SH-SY5Y (cell line): ENCODE results near the gene C4orf17.

Source experiments
- GATA2 ChIP-seq: IDR thresholded peaks from 2 replicates; pipeline ENCODE4 v1.6.1; 2011; ENCODE audit warnings: mild to moderate bottlenecking, low read depth, low read length
- GATA3 ChIP-seq: IDR thresholded peaks from 2 replicates; pipeline ENCODE4 v1.6.1; 2011; ENCODE audit warnings: low read depth, mild to moderate bottlenecking, low read length, moderate library complexity

C4orf17 gene

DNA sequence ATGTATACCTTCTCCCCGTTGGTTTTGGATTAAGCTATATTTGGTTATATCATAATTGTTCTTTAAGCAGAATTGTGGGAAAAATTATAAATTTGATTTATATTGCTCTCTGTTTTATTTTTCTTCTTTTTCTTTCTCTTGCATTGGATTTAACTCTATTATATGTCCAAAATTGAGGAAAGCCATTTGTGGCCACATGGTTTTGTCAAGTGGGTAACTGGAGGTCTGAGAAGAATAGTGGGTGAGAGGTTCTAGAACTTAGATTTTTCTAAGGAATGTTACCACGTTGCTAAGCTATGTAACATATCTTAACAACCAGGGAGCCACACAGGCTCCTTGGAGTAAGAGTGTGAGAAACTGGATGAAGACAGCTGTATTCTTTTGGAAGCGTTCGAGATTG lies at the start of gene C4orf17:
Gene C4orf17, plus strand, starts transcription at position 301 of the 400 bp plus-strand sequence. CDS start 2,061 bp downstream, outside the sequence.
- no peak for TF ChIP-seq GATA3
- no peak for TF ChIP-seq GATA2

DNA sequence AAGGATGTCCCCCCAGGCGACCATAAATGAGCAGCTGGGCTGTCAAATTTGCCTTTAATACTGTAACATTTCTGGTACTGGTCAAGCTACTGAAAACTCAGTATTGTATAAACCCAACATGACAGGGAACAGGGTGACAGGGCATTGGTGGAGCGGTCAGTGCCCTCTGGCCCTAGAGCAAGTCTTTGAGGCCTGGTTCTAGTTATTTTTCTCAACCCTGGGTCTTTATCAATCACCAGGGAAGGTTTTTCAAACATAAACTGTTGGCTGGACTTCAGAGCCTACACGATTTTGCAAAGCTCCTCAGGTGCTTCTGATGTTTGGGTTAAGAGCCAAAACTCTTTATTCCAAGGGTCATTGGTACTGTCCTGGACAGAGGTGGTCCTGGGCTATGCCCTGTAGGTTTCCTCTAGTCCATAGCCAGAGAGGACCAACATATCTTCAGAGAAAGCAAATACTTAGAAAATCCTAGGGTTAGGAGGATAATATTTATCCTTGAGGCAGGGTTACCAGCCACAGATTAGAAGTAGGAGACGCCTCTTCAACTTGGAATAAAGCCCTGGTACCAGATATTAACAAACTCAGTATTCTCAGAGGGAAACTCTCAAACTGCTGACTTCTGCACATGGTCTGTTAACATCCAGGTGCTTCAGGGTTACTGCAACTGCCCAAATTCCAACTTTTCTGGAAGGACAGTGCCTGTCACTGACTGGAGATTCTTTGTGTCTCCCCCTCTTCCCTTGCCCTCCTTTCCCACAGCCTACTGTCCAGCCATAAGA lies 49.0 kb upstream of the C4orf17 start:
- TF ChIP-seq GATA2 (no peak), GATA3 (no peak)

DNA sequence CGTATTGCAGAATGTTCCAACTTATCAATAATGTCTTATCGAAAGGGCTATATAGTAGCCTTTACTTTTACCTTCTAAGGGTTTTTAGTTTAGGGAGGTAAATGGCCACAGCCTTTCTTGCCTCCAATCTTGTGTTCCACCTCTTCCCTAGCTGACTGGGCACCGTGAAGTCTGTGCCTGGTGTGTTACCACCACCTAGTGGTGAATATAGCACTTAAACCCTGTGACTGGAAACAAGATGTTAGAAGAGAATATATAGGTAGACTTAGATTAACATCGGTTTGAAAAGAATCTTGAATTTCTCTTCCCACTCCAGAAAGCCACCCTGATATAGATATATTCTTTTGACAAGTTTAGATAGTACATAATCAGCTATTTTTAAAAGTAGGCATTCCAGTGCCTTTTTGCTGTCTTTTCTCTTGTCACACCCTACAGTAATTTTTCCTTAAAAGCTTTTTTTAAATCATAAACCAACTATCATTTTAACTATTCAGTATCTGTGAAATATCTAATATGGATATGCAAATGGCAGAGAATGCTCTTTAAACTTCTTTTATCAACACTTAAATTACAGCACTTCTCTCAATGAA lies 47.9 kb upstream of the C4orf17 start:
- TF ChIP-seq GATA3 (no peak), GATA2 (no peak)

DNA sequence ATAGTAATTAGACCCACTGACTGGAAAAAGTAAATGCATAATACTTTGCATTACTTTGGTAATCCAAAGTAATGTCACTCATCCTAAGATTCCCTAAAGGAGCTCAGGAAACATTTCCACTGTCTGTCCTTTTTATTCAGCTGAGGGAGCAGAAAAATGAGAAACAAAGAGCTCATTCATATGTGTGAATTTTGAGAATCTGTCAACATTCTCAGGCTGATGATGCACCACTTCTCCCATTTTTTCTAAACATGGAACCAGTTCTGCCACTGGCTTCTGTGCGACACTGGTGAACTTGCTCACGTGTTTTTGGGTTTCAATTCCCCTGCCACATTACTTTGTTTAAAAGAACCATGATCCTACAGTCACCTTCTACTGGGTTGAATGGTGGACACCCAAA lies 47.3 kb upstream of the C4orf17 start:
- TF ChIP-seq GATA3, result no peak
- no peak for TF ChIP-seq GATA2

DNA sequence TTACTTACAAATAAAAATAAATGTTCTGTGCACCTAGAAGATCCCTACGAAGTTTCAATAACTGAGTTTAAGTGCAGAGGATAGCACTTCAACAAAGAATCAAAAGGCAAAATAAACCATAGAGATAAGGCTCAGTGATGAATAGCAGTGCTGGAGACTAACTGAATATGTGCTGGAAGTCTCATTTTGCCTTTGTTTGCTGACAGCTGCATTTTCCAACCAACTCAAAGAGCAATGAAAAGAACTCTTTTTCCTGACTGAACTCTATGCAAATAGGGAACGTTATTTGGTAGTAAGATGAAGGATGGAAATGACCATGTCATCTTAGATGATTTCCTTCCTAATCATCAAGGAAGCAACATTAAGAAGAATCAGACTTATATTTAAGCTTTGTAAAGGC lies 42.9 kb upstream of the C4orf17 start:
- no peak for TF ChIP-seq GATA3
- TF ChIP-seq GATA2, result no peak

DNA sequence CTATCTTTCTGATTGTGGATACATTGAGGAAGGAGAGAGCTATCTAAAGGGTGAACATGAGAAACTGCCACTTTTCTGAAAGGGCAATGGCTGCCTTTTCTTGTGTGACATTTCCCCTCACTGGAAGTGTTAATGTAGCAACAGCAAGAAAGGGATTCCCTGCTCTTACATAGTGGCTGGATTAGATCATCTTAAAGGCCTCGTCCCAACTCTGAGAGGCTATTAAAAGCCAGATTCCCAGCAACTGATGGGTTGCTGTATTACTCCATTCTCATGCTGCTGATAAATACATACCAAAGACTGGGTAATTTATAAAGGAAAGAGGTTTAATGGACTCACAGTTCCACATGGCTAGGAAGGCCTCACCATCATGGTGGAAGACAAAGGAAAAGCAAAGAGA lies 41.9 kb upstream of the C4orf17 start:
- no peak for TF ChIP-seq GATA2

DNA sequence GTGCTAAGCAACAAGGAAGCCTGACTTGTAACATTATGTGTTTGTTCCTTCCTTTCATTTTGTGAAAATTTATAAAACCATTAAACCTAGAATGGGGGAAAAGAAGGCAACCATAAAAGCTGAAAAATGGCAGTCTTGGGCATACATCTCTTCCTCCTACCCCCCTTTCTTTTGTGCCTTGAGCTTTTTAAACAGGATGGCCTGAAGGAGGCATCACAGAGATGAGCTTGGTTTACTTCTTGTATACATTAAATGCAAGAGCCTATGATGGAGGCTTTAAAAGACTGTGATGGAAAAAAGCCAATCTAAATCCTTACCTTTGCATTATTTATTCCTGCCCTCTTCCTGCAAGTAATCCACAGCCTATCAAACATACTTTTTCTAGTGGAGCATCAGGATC lies 39.5 kb upstream of the C4orf17 start:
- TF ChIP-seq GATA2 (no peak), GATA3 (no peak)

DNA sequence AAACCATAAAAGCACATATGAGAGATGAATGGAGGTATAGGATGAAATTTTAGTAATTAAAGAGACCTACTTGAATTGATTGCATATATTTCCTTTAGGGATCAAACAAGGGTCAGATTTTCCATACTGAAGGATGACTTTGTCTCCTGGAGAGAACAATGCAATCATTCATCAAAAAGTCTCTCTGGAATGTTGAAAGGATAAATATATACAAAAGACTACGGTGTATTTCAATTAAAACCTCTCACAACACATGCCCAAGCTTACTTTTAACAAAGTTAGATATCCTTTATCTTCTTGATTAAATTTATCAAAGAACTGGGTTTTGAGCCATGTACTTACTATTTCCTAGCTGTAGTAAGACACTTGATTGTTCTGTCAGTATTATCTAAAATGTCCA lies 38.9 kb upstream of the C4orf17 start:
- no peak for TF ChIP-seq GATA3
- TF ChIP-seq GATA2, result no peak

DNA sequence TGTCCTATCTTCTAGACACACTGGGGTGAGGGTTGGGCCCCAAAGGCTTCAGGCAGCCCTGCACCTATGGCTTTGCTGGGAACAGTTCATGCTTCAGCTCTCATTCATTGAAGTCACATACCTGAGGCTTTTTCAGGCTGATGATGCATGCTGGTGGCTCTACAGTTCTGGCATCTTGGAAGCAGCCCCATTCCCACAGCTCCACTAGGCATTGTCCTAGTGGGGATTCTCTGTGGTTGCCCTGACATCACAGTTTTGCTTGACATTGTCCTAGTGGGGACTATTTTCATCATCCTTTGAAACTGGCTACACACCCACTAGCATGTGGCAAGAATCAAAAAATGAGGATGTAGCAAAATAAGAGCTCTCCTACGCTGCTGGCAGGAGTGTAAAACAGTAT lies 37.7 kb upstream of the C4orf17 start:
- TF ChIP-seq GATA3 (no peak), GATA2 (no peak)

DNA sequence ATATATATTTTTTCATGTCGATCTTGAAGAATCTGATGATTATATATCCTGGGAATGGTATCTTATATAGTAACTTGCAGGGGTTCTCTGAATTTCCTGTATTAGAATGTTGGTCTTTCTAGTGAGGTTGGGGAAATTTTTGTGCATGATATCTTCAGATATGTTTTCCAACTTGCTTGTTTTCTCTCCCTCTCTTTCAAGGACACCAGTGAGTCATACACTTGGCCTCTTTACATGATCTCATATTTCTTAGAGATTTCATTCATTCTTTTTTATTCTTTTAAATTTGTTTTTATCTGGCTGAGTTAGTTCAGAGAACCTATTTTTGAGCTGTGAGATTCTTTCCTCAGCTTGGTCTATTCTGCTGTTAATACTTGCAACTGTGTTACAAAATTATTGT lies 27.2 kb upstream of the C4orf17 start:
- TF ChIP-seq GATA3, result no peak
- no peak for TF ChIP-seq GATA2

DNA sequence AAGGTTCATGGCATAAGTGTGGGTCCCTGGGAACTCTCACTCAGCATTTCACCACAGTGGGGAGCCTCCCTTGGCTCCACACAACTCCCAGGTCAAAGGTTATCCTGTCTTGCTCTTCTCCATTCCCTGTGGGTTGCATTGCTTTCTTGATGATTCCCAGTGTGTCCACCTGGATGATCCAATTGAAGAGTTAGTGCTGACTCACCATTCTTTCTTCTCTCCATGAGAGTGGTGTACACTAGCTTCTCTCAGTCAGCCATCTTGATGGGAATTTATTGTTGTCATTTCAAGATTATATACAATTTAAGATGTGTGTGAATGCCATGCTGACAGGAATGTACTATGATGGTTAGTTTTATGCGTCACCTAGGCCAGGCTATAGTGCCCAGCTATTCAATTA lies 25.6 kb upstream of the C4orf17 start:
- TF ChIP-seq GATA3 (no peak), GATA2 (no peak)

DNA sequence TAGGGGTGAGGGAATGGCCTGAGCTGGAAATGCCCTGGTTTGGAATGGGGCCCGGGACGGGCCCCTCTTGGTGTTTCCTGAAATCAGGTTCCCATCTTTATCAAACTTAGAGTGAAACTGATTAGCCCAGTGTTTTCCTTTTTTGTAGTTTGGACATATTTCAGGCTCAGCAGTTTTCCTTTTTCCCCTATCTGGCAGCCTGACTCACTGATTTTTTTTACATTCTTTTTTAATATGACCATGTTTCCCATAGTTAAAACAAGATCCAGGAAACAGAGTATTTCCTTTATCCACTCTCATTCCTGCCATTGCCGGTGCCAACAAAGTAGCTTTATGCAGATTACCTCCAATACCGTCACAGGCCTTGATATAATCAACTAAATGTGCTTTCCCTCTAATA lies 20.5 kb upstream of the C4orf17 start:
- no peak for TF ChIP-seq GATA3
- no peak for TF ChIP-seq GATA2

DNA sequence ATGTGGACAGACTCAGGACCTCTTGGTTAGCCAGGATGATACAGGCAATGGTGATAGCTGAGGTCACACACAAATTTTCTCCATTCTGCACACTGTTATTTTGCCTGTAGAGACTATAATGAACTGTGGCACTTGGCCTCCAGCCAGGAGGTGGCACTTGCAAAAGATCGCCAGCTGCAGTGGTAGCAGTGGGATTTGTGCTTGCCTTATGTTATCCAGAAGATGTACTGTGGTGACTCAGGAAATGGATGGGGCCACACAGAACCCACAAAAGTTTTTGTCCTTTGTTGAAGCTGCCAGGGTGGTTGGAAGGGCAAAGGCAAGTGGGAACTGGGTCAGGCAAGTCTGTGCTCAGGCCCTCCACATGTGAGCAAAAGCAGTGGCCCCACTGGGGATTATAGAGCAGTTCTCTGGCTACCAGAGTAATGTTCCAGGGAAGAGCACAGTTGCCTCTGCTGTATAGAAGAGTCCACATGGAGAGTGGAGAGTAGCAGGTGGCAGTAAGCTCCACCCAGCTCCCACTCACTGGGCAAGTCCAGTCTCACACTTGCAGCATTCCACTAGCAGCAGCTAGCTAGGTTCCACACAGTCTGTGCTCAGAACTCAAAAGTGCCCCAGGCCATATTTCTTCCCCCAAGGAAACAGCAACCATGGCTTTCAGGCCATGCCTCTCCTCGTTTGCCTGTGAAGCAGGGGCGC lies 5.9 kb upstream of the C4orf17 start:
- TF ChIP-seq GATA2 (no peak), GATA3 (no peak)

DNA sequence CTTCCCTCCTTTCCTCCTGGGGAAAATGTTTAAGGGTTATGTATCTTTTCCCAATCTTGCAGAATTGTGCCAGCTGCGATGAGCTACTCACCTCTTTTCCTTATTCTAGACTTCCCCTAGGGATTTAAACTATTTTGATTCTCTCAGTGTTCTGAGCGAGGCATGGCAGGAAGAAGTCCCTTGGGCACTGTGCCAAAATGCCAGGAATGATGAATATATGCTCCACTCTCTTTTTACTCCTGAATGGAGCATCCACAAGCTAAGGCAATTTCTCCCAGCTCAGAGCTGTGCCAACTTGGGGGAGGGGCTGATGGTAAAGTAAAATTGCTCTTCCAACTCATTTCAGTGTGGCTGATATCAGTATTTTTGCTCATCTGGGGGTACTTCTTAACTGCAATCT lies 4.0 kb upstream of the C4orf17 start:
- no peak for TF ChIP-seq GATA2
- TF ChIP-seq GATA3, result no peak

DNA sequence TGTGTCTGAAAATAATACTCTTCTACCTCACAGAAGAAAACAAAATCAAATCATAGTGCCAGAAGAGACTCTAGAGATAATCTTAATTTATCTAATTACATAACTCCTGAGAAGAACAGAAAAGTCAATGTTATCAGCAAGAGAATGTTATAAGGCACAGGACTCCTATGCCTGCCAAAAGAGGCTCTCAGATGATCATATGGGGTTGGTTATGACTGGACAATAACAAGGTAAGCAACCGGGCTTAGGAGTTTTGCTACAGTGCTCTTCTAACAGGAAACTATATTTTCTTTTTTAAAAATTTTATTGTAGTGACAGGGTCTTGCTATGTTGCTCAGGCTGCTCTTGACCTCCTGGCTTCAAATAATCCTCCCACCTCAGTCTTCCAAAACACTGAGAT lies 3.5 kb upstream of the C4orf17 start:
- TF ChIP-seq GATA2 (no peak), GATA3 (no peak)
